Stimulated activated naive B cell treated with anti-CD40 and anti-IgM and Interleukin-4, amounts not matched to agents 10 μg/mL and 1 μg/mL and 100 μg/mL, for 72 hours (primary cell): ENCODE results near the gene ANKRD23.
"Not testable (repeated sequence)": the region's sequence is repeated elsewhere in the genome, so short reads cannot be mapped to it uniquely, and the experiment has no call there.

Experiments
- ATAC-seq, 2 donors: fragments of 150-1000 bp; cut with Tn5 transposase; replicated peaks; 2 replicates each; pipeline ENCODE4 v1.10.0; 2021; ENCODE audit warnings: moderate library complexity in 1 of 2
- DNase-seq: peaks from one replicate; pipeline ENCODE4 v3.0.0; 2021
- H3K27ac Mint-ChIP-seq: one replicate; pipeline ENCODE4 v1.8.0; 2022; ENCODE audit warnings: mild to moderate bottlenecking, mixed read lengths
- H3K27me3 Mint-ChIP-seq, 2 donors: one replicate each; pipeline ENCODE4 v1.8.0; 2022; ENCODE audit warnings: mixed read lengths in 2 of 2
- H3K36me3 Mint-ChIP-seq, 2 donors: one replicate each; pipeline ENCODE4 v1.8.0; 2022; ENCODE audit warnings: mixed read lengths in 2 of 2, mild to moderate bottlenecking in 1 of 2
- H3K4me1 Mint-ChIP-seq, 2 donors: one replicate each; pipeline ENCODE4 v1.8.0; 2022; ENCODE audit warnings: mixed read lengths in 2 of 2, mild to moderate bottlenecking in 1 of 2
- H3K4me3 Mint-ChIP-seq, 2 donors: one replicate each; pipeline ENCODE4 v1.8.0; 2022; ENCODE audit warnings: mild to moderate bottlenecking in 2 of 2, mixed read lengths in 2 of 2, moderate library complexity in 1 of 2
- H3K9me3 Mint-ChIP-seq, 2 donors: one replicate each; pipeline ENCODE4 v1.8.0; 2022; ENCODE audit warnings: mixed read lengths in 2 of 2, mild to moderate bottlenecking in 1 of 2

The ANKRD23 gene

GRCh38 chr2:96863056-96863455 lies 19.2 kb upstream of the ANKRD23 start:
- DNase-seq, H3K4me3 Mint-ChIP-seq, H3K9me3 Mint-ChIP-seq, ATAC-seq, H3K27ac Mint-ChIP-seq: not testable (repeated sequence)
- peaks cover 0 to 29% of the 10 kb centered on the region in 2 donors for H3K27me3 Mint-ChIP-seq
- H3K4me1 Mint-ChIP-seq, result peaks cover 28 to 42% of the 10 kb centered on the region in 2 donors
- peaks cover 61 to 70% of the 10 kb centered on the region in 2 donors for H3K36me3 Mint-ChIP-seq

- ATAC-seq (no peak), DNase-seq (no peak)
- H3K27ac Mint-ChIP-seq, result no peak overlapping the region
- H3K4me3 Mint-ChIP-seq, result no peak overlapping the region
- no peaks in the 10 kb centered on the region for H3K9me3 Mint-ChIP-seq
- peaks cover 30 to 44% of the 10 kb centered on the region in 2 donors for H3K4me1 Mint-ChIP-seq
- H3K36me3 Mint-ChIP-seq, result peaks cover 49 to 54% of the 10 kb centered on the region in 2 donors
- H3K27me3 Mint-ChIP-seq, result peaks cover 0 to 14% of the 10 kb centered on the region in 2 donors
Observed at GRCh38 chr2:96861074-96861473, 17.3 kb upstream of the ANKRD23 start.

- ATAC-seq (no peak), DNase-seq (no peak)
- Mint-ChIP-seq H3K9me3 (no peaks in the 10 kb centered on the region), H3K27ac (no peak overlapping the region), H3K27me3 (peaks cover 0 to 8% of the 10 kb centered on the region in 2 donors), H3K4me1 (peaks cover 25 to 44% of the 10 kb centered on the region in 2 donors), H3K4me3 (no peak overlapping the region), H3K36me3 (peaks cover 41 to 48% of the 10 kb centered on the region in 2 donors)
Observed at GRCh38 chr2:96860065-96861029, 16.5 kb upstream of the ANKRD23 start.

- Mint-ChIP-seq H3K36me3 (peaks cover 36 to 41% of the 10 kb centered on the region in 2 donors), H3K4me1 (peaks cover 29 to 50% of the 10 kb centered on the region in 2 donors), H3K27ac (no peak overlapping the region), H3K9me3 (no peaks in the 10 kb centered on the region), H3K4me3 (peak overlapping the region in 1 of 2 donors; percentile 99), H3K27me3 (peaks cover 0 to 6% of the 10 kb centered on the region in 2 donors)
- DNase-seq (no peak), ATAC-seq (no peak)
Observed at GRCh38 chr2:96859681-96860064, 15.9 kb upstream of the ANKRD23 start.

GRCh38 chr2:96859099-96859649 lies 15.4 kb upstream of the ANKRD23 start:
- H3K4me3 Mint-ChIP-seq, result peak overlapping the region; percentile 97 to 99
- no peak for ATAC-seq
- H3K27ac Mint-ChIP-seq, result peak overlapping the region; percentile 88
- DNase-seq, result no peak
- H3K27me3 Mint-ChIP-seq, result peaks cover 0 to 6% of the 10 kb centered on the region in 2 donors
- peaks cover 29 to 50% of the 10 kb centered on the region in 2 donors for H3K4me1 Mint-ChIP-seq
- no peaks in the 10 kb centered on the region for H3K9me3 Mint-ChIP-seq
- peaks cover 32 to 41% of the 10 kb centered on the region in 2 donors for H3K36me3 Mint-ChIP-seq

GRCh38 chr2:96857667-96858372 lies 14.0 kb upstream of the ANKRD23 start, which contains the start of gene ANKRD39:
TSS of gene ANKRD39 (minus strand) at chr2:96858016. CDS start at chr2:96857987, 29 bp downstream.
- Mint-ChIP-seq H3K9me3 (no peaks in the 10 kb centered on the region), H3K4me3 (peak within 1 kb of the TSS; percentile 97 to 99), H3K27ac (peak within 1 kb of the TSS; percentile 98), H3K27me3 (no peaks in the 10 kb centered on the region), H3K4me1 (peaks cover 29 to 50% of the 10 kb centered on the region in 2 donors), H3K36me3 (peaks cover 29 to 39% of the 10 kb centered on the region in 2 donors)
- DNase-seq (peak; percentile 98), ATAC-seq (peak; percentile 92 to 93)

- no peak for DNase-seq
- peak overlapping the region; percentile 97 to 99 for H3K4me3 Mint-ChIP-seq
- no peaks in the 10 kb centered on the region for H3K27me3 Mint-ChIP-seq
- peak overlapping the region; percentile 98 for H3K27ac Mint-ChIP-seq
- peaks cover 32 to 42% of the 10 kb centered on the region in 2 donors for H3K36me3 Mint-ChIP-seq
- peaks cover 29 to 50% of the 10 kb centered on the region in 2 donors for H3K4me1 Mint-ChIP-seq
- ATAC-seq, result no peak
- H3K9me3 Mint-ChIP-seq, result no peaks in the 10 kb centered on the region
Observed at GRCh38 chr2:96856776-96857666, 13.2 kb upstream of the ANKRD23 start.

- no peak for DNase-seq
- peaks cover 17 to 25% of the 10 kb centered on the region in 2 donors for H3K4me1 Mint-ChIP-seq
- no peak for ATAC-seq
- no peaks in the 10 kb centered on the region for H3K27me3 Mint-ChIP-seq
- H3K36me3 Mint-ChIP-seq, result peaks cover 24 to 29% of the 10 kb centered on the region in 2 donors
- H3K4me3 Mint-ChIP-seq, result no peak overlapping the region
- no peaks in the 10 kb centered on the region for H3K9me3 Mint-ChIP-seq
- H3K27ac Mint-ChIP-seq, result no peak overlapping the region
Observed at GRCh38 chr2:96853321-96853720, 9.5 kb upstream of the ANKRD23 start.

GRCh38 chr2:96852667-96853066 lies 8.8 kb upstream of the ANKRD23 start:
- Mint-ChIP-seq H3K4me1 (peaks cover 15 to 22% of the 10 kb centered on the region in 2 donors), H3K9me3 (no peaks in the 10 kb centered on the region), H3K27me3 (no peaks in the 10 kb centered on the region), H3K27ac (no peak overlapping the region), H3K36me3 (peaks cover 25 to 34% of the 10 kb centered on the region in 2 donors), H3K4me3 (no peak overlapping the region)
- ATAC-seq, result no peak
- DNase-seq, result no peak

GRCh38 chr2:96848264-96848663 lies 4.4 kb upstream of the ANKRD23 start:
- no peak for DNase-seq
- Mint-ChIP-seq H3K27ac (no peak overlapping the region), H3K36me3 (peaks cover 29 to 42% of the 10 kb centered on the region in 2 donors)

GRCh38 chr2:96847586-96847985 lies 3.8 kb upstream of the ANKRD23 start:
- Mint-ChIP-seq H3K27ac (no peak overlapping the region), H3K4me3 (no peak overlapping the region), H3K4me1 (peaks cover 0 to 4% of the 10 kb centered on the region in 2 donors), H3K27me3 (no peaks in the 10 kb centered on the region), H3K9me3 (no peaks in the 10 kb centered on the region), H3K36me3 (peaks cover 24 to 35% of the 10 kb centered on the region in 2 donors)
- DNase-seq (no peak), ATAC-seq (peak in 1 of 2 donors; percentile 36)

More at GRCh38 chr2:96848264-96848663, 4.4 kb upstream of the ANKRD23 start:
- ATAC-seq, result no peak
- Mint-ChIP-seq H3K4me1 (peaks cover 0 to 3% of the 10 kb centered on the region in 2 donors), H3K9me3 (no peaks in the 10 kb centered on the region), H3K27me3 (no peaks in the 10 kb centered on the region), H3K4me3 (no peak overlapping the region)

GRCh38 chr2:96846825-96847224 lies 3.0 kb upstream of the ANKRD23 start:
- Mint-ChIP-seq H3K4me3 (no peak overlapping the region), H3K27ac (no peak overlapping the region), H3K36me3 (peaks cover 19 to 34% of the 10 kb centered on the region in 2 donors), H3K4me1 (peaks cover 0 to 4% of the 10 kb centered on the region in 2 donors), H3K27me3 (no peaks in the 10 kb centered on the region), H3K9me3 (no peaks in the 10 kb centered on the region)
- ATAC-seq, result no peak
- no peak for DNase-seq

GRCh38 chr2:96844405-96844808 lies 586 bp upstream of the ANKRD23 start:
- Mint-ChIP-seq H3K27me3 (no peaks in the 10 kb centered on the region), H3K27ac (no peak overlapping the region), H3K4me1 (peaks cover 11 to 14% of the 10 kb centered on the region in 2 donors), H3K4me3 (no peak overlapping the region), H3K36me3 (peaks cover 11 to 34% of the 10 kb centered on the region in 2 donors), H3K9me3 (no peaks in the 10 kb centered on the region)
- DNase-seq, result no peak
- ATAC-seq, result no peak
